DND-41 (cell line): ENCODE measurements around the gene CLEC4D.

ENCODE experiments used
- EZH2 ChIP-seq: IDR thresholded peaks from 3 replicates; pipeline ENCODE4 v1.6.1; 2012; ENCODE audit warnings: borderline replicate concordance, low read depth, mild to moderate bottlenecking, moderate library complexity, low read length, inconsistent platforms; ENCODE audit not compliant: severe bottlenecking
- TF ChIP-seq, protein P1 (sequence below): IDR thresholded peaks from 2 replicates; pipeline ENCODE4 v1.5.1; 2012; ENCODE audit warnings: borderline replicate concordance, low read length, moderate library complexity, mild to moderate bottlenecking; ENCODE audit not compliant: poor library complexity, severe bottlenecking; ENCODE audit errors: extremely low read depth

DNA sequence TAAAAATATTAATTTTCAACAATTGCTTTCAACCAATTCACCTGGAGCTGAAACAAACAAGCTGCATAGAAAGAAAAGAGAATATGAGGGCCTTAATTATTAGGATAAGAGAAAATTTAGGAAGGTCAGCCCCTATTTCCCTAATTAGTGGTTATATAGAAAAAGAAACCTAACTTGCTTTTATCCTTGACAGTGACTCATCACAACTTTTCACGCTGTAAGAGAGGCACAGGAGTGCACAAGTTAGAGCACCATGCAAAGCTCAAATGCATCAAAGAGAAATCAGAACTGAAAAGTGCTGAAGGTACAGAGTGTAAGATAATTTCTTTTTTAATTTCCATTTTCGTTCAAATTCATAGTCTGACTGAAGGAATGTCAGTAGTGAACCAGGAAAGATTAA, 4.7 kb downstream of the CLEC4D start:
- TF ChIP-seq, protein P1, sequence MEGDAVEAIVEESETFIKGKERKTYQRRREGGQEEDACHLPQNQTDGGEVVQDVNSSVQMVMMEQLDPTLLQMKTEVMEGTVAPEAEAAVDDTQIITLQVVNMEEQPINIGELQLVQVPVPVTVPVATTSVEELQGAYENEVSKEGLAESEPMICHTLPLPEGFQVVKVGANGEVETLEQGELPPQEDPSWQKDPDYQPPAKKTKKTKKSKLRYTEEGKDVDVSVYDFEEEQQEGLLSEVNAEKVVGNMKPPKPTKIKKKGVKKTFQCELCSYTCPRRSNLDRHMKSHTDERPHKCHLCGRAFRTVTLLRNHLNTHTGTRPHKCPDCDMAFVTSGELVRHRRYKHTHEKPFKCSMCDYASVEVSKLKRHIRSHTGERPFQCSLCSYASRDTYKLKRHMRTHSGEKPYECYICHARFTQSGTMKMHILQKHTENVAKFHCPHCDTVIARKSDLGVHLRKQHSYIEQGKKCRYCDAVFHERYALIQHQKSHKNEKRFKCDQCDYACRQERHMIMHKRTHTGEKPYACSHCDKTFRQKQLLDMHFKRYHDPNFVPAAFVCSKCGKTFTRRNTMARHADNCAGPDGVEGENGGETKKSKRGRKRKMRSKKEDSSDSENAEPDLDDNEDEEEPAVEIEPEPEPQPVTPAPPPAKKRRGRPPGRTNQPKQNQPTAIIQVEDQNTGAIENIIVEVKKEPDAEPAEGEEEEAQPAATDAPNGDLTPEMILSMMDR: no peak
- TF ChIP-seq EZH2: no peak
